Endothelial cell of umbilical vein (primary cell): ENCODE results near the gene PPFIBP2.

Experiments used
- CTCF ChIP-seq, 2 donors: IDR thresholded peaks; 1 replicate in 1 of 2; 2 replicates in 1 of 2; pipeline ENCODE4 v1.5.1; 2011; ENCODE audit warnings: low read length in 2 of 2, mild to moderate bottlenecking in 2 of 2, moderate library complexity in 2 of 2, control low read depth in 1 of 2, inconsistent platforms in 1 of 2, low read depth in 1 of 2; ENCODE audit not compliant: insufficient read depth in 1 of 2; ENCODE audit errors: extremely low read depth in 1 of 2
- POLR2A ChIP-seq: IDR thresholded peaks from 2 replicates; pipeline ENCODE4 v1.6.1; 2012; ENCODE audit warnings: low read depth, mild to moderate bottlenecking, control low read depth, low read length
- POLR2AphosphoS5 ChIP-seq: IDR thresholded peaks from 2 replicates; pipeline ENCODE4 v1.6.1; 2012; ENCODE audit warnings: low read depth, mild to moderate bottlenecking, control low read depth, low read length, moderate library complexity; ENCODE audit not compliant: insufficient read depth

GRCh38 chr11:7572001-7572712, 58.4 kb downstream of the PPFIBP2 start:
- TF ChIP-seq CTCF (IDR thresholded peaks at IDR 0.05; ENCODE audit: extremely low read depth in 1 of 2, insufficient read depth in 1 of 2, low read depth in 1 of 2, low read length in 2 of 2) = no peak
- no peak for TF ChIP-seq POLR2A
- TF ChIP-seq POLR2AphosphoS5 = no peak
